B cell (primary cell): Measurements from ENCODE around the gene C12orf57. TPM values are rescaled to one million over a fixed set of nuclear protein-coding genes. Genes with fewer than 3 reads are reported as not detected.

Source experiments
- ATAC-seq: fragments of 200-7000 bp; cut with Tn5 transposase; one replicate; pipeline ENCODE4 v1.10.0; 2021; ENCODE audit warnings: low read depth, mild to moderate bottlenecking, moderate number of reproducible peaks, moderate library complexity
- CTCF ChIA-PET: fragments of 350-600 bp; sonication (Branson Sonifier 250); formaldehyde crosslinking; loops from one replicate; lab custom pipeline; 2021; ENCODE audit warnings: antibody characterized with exemption, inconsistent platforms; lab: Charles Lee
- POLR2A ChIA-PET: fragments of 350-600 bp; sonication (Branson Sonifier 250); formaldehyde crosslinking; loops from one replicate; lab custom pipeline; 2021; ENCODE audit warnings: antibody characterized with exemption; lab: Charles Lee
- DNase-seq: peaks from one replicate; pipeline ENCODE4 v3.0.0; 2013
- H2AFZ ChIP-seq: 2 replicates; pipeline ENCODE4 v1.6.1; 2012; ENCODE audit warnings: mild to moderate bottlenecking, low read depth, low read length; ENCODE audit not compliant: insufficient read depth, poor library complexity, severe bottlenecking
- H3K27ac ChIP-seq, 2 donors: 1 replicate in 1 of 2; 2 replicates in 1 of 2; pipeline ENCODE4 v1.5.1; 2012 to 2013; ENCODE audit warnings: low read length in 2 of 2, mild to moderate bottlenecking in 2 of 2, moderate library complexity in 1 of 2
- H3K27me3 ChIP-seq, 4 experiments: fragments of 200-600 bp in 1 of 4; sonication (generic) in 1 of 4; replicated peaks in 1 of 4; 1 replicate in 2 of 4; 2 replicates in 2 of 4; pipeline versions ENCODE4 v1.6.1 to v1.7.0; 2013 to 2016; ENCODE audit warnings: low read length in 3 of 4, mild to moderate bottlenecking in 2 of 4, mixed read lengths in 1 of 4, moderate library complexity in 1 of 4; ENCODE audit not compliant: insufficient read depth in 4 of 4, control insufficient read depth in 3 of 4; ENCODE audit errors: control extremely low read depth in 1 of 4
- H3K36me3 ChIP-seq, 2 experiments: replicated peaks in 1 of 2; 1 replicate in 1 of 2; 2 replicates in 1 of 2; pipeline versions ENCODE4 v1.6.1 to v1.7.1; 2013; ENCODE audit warnings: low read length in 1 of 2; ENCODE audit not compliant: insufficient read depth in 2 of 2, control insufficient read depth in 1 of 2; ENCODE audit errors: control extremely low read depth in 1 of 2, extremely low read depth in 1 of 2
- H3K4me1 ChIP-seq, 2 donors: fragments of 200-600 bp in 1 of 2; sonication (generic) in 1 of 2; 1 replicate in 1 of 2; 2 replicates in 1 of 2; pipeline versions ENCODE4 v1.5.1 to v1.6.1; 2013 to 2017; ENCODE audit warnings: low read length in 2 of 2; ENCODE audit not compliant: control insufficient read depth in 2 of 2, insufficient read depth in 2 of 2
- H3K4me2 ChIP-seq: replicated peaks from 2 replicates; pipeline ENCODE3; 2012; ENCODE audit warnings: mild to moderate bottlenecking, low read depth, low read length; ENCODE audit not compliant: poor library complexity, severe bottlenecking
- H3K4me3 ChIP-seq, 5 experiments: fragments of 200-600 bp in 1 of 5; sonication (generic) in 1 of 5; 1 replicate in 3 of 5; 2 replicates in 2 of 5; pipeline versions ENCODE4 v1.5.1 to v1.7.0; 2011 to 2016; ENCODE audit warnings: low read length in 4 of 5, mild to moderate bottlenecking in 4 of 5, low read depth in 2 of 5, control low read depth in 1 of 5, moderate library complexity in 1 of 5; ENCODE audit not compliant: insufficient read depth in 1 of 5; ENCODE audit errors: control extremely low read depth in 1 of 5, extremely low read depth in 1 of 5
- H3K79me2 ChIP-seq: fragments of 200-600 bp; sonication (generic); one replicate; pipeline ENCODE4 v1.6.0; 2016; ENCODE audit warnings: low read length; ENCODE audit not compliant: control insufficient read depth, insufficient read depth
- H3K9ac ChIP-seq: fragments of 200-600 bp; sonication (generic); 2 replicates; pipeline ENCODE4 v1.6.1; 2017; ENCODE audit warnings: mild to moderate bottlenecking, low read length, moderate library complexity
- H3K9me3 ChIP-seq, 3 donors: one replicate each; pipeline versions ENCODE4 v1.6.1 to v1.7.1; 2013; ENCODE audit warnings: low read length in 2 of 3; ENCODE audit not compliant: control insufficient read depth in 2 of 3, insufficient read depth in 1 of 3; ENCODE audit errors: control extremely low read depth in 1 of 3
- H4K20me1 ChIP-seq: 2 replicates; pipeline ENCODE4 v1.6.0; 2012; ENCODE audit warnings: mild to moderate bottlenecking, low read length; ENCODE audit not compliant: insufficient read depth, control insufficient read depth, poor library complexity, severe bottlenecking
- H3K27ac Mint-ChIP-seq: one replicate; pipeline ENCODE4 v1.8.0; 2021; ENCODE audit warnings: mixed read lengths
- H3K27me3 Mint-ChIP-seq: one replicate; pipeline ENCODE4 v1.8.0; 2021; ENCODE audit warnings: mixed read lengths
- H3K4me1 Mint-ChIP-seq: one replicate; pipeline ENCODE4 v1.8.0; 2021; ENCODE audit warnings: mixed read lengths
- H3K4me3 Mint-ChIP-seq: one replicate; pipeline ENCODE4 v1.8.0; 2021; ENCODE audit warnings: mixed read lengths
- H3K9me3 Mint-ChIP-seq: one replicate; pipeline ENCODE4 v1.8.0; 2022; ENCODE audit warnings: mixed read lengths; ENCODE audit not compliant: insufficient read depth
- EZH2 ChIP-seq: IDR thresholded peaks from 2 replicates; pipeline ENCODE4 v1.6.1; 2012; ENCODE audit warnings: borderline replicate concordance, low read depth, mild to moderate bottlenecking, moderate library complexity, low read length; ENCODE audit not compliant: insufficient read depth, poor library complexity, severe bottlenecking
- WGBS: methylation state at CpG from one replicate; pipeline ENCODE4 v1.1.5; 2013; ENCODE audit warnings: missing lambda C conversion rate; ENCODE audit not compliant: insufficient coverage; 5-methylcytosine and 5-hydroxymethylcytosine counted together
- intact Hi-C: fragments of 100-400 bp; cut with micrococcal nuclease; formaldehyde crosslinking; loops from one replicate; pipeline ENCODE4 v1.10.0; 2022
- polyA plus RNA-seq: library from polyadenylated mRNA; depleted of rRNA; stranded (reverse); fragments of >200 nt; gene quantifications from 2 replicates; pipeline ENCODE4 v1.2.3, GENCODE V29; 2012
- total RNA-seq, 2 donors: library from RNA; stranded (reverse); fragments of 120-200 nt in 1 of 2; gene quantifications; 1 replicate in 1 of 2; 2 replicates in 1 of 2; pipeline versions ENCODE4 v1.2.3 to v1.2.4, GENCODE V29; 2013 to 2022
- TF ChIP-seq, protein P1 (sequence below): fragments of 200-600 bp; IDR thresholded peaks from one replicate; pipeline ENCODE4 v1.8.0; 2022; ENCODE audit warnings: antibody characterized with exemption, mild to moderate bottlenecking

C12orf57 gene
- total and polyA plus RNA-seq, 2 donors (not counting 1 experiment from before 2014, with no cell fraction given) = 90.9 to 460 TPM

DNA sequence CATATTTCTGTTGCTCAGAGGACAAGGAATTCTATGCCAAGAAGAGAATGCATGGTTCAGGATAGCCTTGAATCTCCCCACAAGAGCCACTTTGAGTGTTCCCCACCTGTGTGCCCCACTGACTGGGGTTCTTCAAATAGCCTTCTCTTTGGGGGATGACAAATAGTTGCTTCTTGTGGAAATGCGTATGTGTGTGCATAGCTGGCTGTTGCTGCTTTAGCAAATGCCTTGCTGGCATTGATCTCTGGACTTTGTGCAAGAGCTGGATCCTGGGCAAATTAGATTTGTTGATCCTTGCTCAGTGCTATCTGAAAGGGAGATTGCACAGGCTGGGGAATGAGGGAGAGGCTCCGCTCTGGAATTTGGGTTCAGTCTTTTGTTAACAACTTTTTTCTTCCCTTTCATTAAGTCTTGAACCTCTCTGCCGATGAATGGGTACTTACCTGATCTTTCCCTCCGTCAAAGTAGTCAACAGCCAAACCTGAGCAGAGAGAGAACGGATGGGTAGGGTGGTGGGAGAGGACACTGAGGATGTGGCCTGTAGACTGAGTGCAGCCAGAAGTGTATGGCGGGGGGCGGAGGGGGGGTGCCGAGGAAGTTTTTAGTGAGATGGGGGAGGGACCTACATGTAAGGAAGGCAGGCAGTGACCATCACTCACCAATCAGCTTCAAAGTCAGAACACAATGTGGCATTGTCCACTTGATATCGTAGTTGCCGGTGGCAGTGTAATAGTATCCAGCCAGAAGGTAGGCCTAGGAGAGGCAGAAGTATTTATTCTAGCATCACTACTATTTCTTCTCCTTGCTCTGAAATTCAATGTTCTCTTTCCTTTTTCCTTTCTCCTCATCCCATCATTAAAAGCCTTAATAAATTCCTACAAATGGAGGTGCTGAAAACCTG lies 37.6 kb downstream of the C12orf57 start:
- Mint-ChIP-seq H3K4me1 (no peaks in the 10 kb centered on the region), H3K27me3 (no peaks in the 10 kb centered on the region), H3K27ac (no peak overlapping the region), H3K9me3 (no peaks in the 10 kb centered on the region), H3K4me3 (no peak overlapping the region)
- H3K4me3 ChIP-seq = no peak overlapping the region
- H3K36me3 ChIP-seq = peaks cover 0 to 66% of the 10 kb centered on the region in 2 experiments
- H3K27ac ChIP-seq = no peak overlapping the region
- ATAC-seq (no peak), DNase-seq (no peak)
- H2AFZ ChIP-seq = no peak overlapping the region
- H3K9ac ChIP-seq = no peak overlapping the region
- H3K27me3 ChIP-seq = no peaks in the 10 kb centered on the region
- 96% methylated on average over 4 of the region's 10 CpGs for WGBS
- H3K4me1 ChIP-seq = no peaks in the 10 kb centered on the region
- ChIA-PET CTCF (interaction anchor here (1.0 kb wide), 1 partner anchor 18 kb away, joined by 3 read pairs; no protein-coding TSS in a partner anchor), POLR2A (no interaction called here)
- no peaks in the 10 kb centered on the region for H3K9me3 ChIP-seq
- TF ChIP-seq EZH2 = no peak
- TF ChIP-seq, protein P1, sequence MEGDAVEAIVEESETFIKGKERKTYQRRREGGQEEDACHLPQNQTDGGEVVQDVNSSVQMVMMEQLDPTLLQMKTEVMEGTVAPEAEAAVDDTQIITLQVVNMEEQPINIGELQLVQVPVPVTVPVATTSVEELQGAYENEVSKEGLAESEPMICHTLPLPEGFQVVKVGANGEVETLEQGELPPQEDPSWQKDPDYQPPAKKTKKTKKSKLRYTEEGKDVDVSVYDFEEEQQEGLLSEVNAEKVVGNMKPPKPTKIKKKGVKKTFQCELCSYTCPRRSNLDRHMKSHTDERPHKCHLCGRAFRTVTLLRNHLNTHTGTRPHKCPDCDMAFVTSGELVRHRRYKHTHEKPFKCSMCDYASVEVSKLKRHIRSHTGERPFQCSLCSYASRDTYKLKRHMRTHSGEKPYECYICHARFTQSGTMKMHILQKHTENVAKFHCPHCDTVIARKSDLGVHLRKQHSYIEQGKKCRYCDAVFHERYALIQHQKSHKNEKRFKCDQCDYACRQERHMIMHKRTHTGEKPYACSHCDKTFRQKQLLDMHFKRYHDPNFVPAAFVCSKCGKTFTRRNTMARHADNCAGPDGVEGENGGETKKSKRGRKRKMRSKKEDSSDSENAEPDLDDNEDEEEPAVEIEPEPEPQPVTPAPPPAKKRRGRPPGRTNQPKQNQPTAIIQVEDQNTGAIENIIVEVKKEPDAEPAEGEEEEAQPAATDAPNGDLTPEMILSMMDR = no peak
- intact Hi-C loops = no loop called here
- H3K79me2 ChIP-seq = peaks cover 5% of the 10 kb centered on the region
- H3K4me2 ChIP-seq = no peak overlapping the region
- H4K20me1 ChIP-seq = peaks cover 3% of the 10 kb centered on the region

DNA sequence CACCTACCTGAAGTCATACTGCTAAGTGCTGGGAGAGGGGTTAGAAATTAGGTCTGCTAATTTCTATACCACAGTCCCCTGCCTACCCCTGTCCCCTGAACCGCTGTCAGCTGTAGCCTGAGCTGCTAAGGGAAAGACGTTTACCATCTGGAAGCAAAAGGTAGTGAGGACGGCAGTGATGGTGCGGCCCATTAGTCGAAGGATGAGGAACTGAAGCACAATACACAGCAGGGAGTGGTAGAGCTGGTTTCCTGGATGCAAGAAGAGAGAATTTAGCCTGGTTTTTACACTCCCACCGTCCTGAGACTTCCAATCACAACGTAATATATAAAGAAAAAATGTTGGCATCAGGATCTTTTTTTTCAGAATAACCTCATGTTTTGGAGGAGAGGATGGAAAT lies 38.7 kb downstream of the C12orf57 start:
- DNase-seq = no peak
- H3K4me3 Mint-ChIP-seq = no peak overlapping the region
- H3K4me1 ChIP-seq = no peaks in the 10 kb centered on the region
- no peaks in the 10 kb centered on the region for H3K27me3 Mint-ChIP-seq
- H3K9me3 ChIP-seq = no peaks in the 10 kb centered on the region
- 95% methylated on average over 4 of the region's 7 CpGs for WGBS
- no peak for TF ChIP-seq EZH2
- TF ChIP-seq, protein P1 = no peak
- no peaks in the 10 kb centered on the region for H3K4me1 Mint-ChIP-seq
- intact Hi-C loops = no loop called here
- no peak overlapping the region for H3K27ac ChIP-seq
- no peak overlapping the region for H3K4me2 ChIP-seq
- H3K27ac Mint-ChIP-seq = no peak overlapping the region
- ChIA-PET POLR2A (no interaction called here), CTCF (interaction anchor here (1.0 kb wide), 1 partner anchor 17 kb away, joined by 3 read pairs; no protein-coding TSS in a partner anchor)
- H3K9ac ChIP-seq = no peak overlapping the region
- H3K4me3 ChIP-seq = no peak overlapping the region
- no peak overlapping the region for H2AFZ ChIP-seq
- H3K27me3 ChIP-seq = no peaks in the 10 kb centered on the region
- H4K20me1 ChIP-seq = no peaks in the 10 kb centered on the region
- ATAC-seq = no peak
- no peaks in the 10 kb centered on the region for H3K9me3 Mint-ChIP-seq
- peaks cover 0 to 55% of the 10 kb centered on the region in 2 experiments for H3K36me3 ChIP-seq
- peaks cover 5% of the 10 kb centered on the region for H3K79me2 ChIP-seq
